Activated B cell treated with CpG ODN at 0.5 μM for 24 hours (primary cell): ENCODE measurements around the gene RORB. TPM values are rescaled to one million over a fixed set of nuclear protein-coding genes. Genes with fewer than 3 reads are reported as not detected.
A peak's percentile ranks its signal among the peaks of the same experiment; 100 is the strongest.

Experiments used
- ATAC-seq: fragments of 200-7000 bp; cut with Tn5 transposase; one replicate; pipeline ENCODE4 v1.10.0; 2021; ENCODE audit warnings: low read depth, mild to moderate bottlenecking, moderate library complexity
- CTCF ChIA-PET: fragments of 350-600 bp; sonication (Branson Sonifier 250); formaldehyde crosslinking; loops from one replicate; lab custom pipeline; 2021; ENCODE audit warnings: antibody characterized with exemption; lab: Charles Lee
- POLR2A ChIA-PET: fragments of 350-600 bp; sonication (Branson Sonifier 250); formaldehyde crosslinking; loops from one replicate; lab custom pipeline; 2021; ENCODE audit warnings: antibody characterized with exemption; lab: Charles Lee
- DNase-seq: peaks from one replicate; pipeline ENCODE4 v3.0.0; 2022
- H3K27ac Mint-ChIP-seq: one replicate; pipeline ENCODE4 v1.8.0; 2020; ENCODE audit warnings: mixed read lengths
- H3K27me3 Mint-ChIP-seq: one replicate; pipeline ENCODE4 v1.8.0; 2021; ENCODE audit warnings: mixed read lengths
- H3K36me3 Mint-ChIP-seq: one replicate; pipeline ENCODE4 v1.8.0; 2021; ENCODE audit warnings: low read depth, mixed read lengths
- H3K4me1 Mint-ChIP-seq: one replicate; pipeline ENCODE4 v1.8.0; 2021; ENCODE audit warnings: mixed read lengths
- H3K4me3 Mint-ChIP-seq: one replicate; pipeline ENCODE4 v1.8.0; 2020; ENCODE audit warnings: mild to moderate bottlenecking, mixed read lengths
- H3K9me3 Mint-ChIP-seq: one replicate; pipeline ENCODE4 v1.8.0; 2020; ENCODE audit warnings: mixed read lengths
- intact Hi-C: fragments of 100-400 bp; cut with micrococcal nuclease; formaldehyde crosslinking; loops from one replicate; pipeline ENCODE4 v1.15.1; 2024
- total RNA-seq: library from RNA; stranded (reverse); gene quantifications from 2 replicates; pipeline ENCODE4 v1.2.3, GENCODE V29; 2022
- TF ChIP-seq, protein P1 (sequence below): fragments of 200-600 bp; IDR thresholded peaks from one replicate; pipeline ENCODE4 v1.8.0; 2022; ENCODE audit warnings: antibody characterized with exemption, mild to moderate bottlenecking

The RORB gene
- total RNA-seq, result not detected in 2 replicates

DNA sequence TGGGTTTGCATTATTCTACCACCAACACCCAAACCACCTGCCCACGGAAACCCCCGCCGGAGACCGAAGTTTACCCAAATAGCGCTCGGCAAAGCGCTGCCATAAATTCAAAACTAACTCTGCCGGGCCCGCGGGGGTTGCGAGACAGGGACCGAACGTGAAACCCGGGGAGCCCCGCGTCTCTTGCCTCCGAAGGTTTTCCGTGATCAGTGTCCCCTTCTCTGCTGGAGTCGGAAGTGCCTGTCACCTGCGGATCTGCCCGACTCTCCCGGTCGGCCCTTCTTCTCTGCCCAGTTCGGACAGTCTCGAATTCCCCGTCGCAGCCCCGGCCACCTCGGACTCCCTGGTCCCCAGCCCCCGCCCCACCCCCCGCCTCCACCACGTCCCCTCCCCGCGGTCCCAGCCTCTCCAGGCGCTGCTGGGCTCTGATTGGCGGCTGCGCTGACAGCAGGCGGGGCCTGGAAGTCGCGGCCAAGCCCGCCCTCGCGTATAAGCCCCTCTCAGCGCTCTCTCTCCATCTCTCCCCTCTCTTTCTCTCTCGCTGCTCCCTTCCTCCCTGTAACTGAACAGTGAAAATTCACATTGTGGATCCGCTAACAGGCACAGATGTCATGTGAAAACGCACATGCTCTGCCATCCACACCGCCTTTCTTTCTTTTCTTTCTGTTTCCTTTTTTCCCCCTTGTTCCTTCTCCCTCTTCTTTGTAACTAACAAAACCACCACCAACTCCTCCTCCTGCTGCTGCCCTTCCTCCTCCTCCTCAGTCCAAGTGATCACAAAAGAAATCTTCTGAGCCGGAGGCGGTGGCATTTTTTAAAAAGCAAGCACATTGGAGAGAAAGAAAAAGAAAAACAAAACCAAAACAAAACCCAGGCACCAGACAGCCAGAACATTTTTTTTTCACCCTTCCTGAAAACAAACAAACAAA lies at the start of gene RORB:
Gene RORB, plus strand, starts transcription at position 517 of the 929 bp plus-strand sequence. CDS start 642 bp downstream, outside the sequence.
- H3K36me3 Mint-ChIP-seq, result peaks cover 6% of the 10 kb centered on the region
- DNase-seq (peak; percentile 28), ATAC-seq (peak; percentile 91)
- peak within 1 kb of the TSS; percentile 88 for H3K4me3 Mint-ChIP-seq
- H3K27me3 Mint-ChIP-seq, result peaks cover 52% of the 10 kb centered on the region
- H3K27ac Mint-ChIP-seq, result no peak within 1 kb of the TSS
- CTCF ChIA-PET, result no interaction called here
- peaks cover 36% of the 10 kb centered on the region for H3K4me1 Mint-ChIP-seq
- H3K9me3 Mint-ChIP-seq, result no peaks in the 10 kb centered on the region
- TF ChIP-seq, protein P1, sequence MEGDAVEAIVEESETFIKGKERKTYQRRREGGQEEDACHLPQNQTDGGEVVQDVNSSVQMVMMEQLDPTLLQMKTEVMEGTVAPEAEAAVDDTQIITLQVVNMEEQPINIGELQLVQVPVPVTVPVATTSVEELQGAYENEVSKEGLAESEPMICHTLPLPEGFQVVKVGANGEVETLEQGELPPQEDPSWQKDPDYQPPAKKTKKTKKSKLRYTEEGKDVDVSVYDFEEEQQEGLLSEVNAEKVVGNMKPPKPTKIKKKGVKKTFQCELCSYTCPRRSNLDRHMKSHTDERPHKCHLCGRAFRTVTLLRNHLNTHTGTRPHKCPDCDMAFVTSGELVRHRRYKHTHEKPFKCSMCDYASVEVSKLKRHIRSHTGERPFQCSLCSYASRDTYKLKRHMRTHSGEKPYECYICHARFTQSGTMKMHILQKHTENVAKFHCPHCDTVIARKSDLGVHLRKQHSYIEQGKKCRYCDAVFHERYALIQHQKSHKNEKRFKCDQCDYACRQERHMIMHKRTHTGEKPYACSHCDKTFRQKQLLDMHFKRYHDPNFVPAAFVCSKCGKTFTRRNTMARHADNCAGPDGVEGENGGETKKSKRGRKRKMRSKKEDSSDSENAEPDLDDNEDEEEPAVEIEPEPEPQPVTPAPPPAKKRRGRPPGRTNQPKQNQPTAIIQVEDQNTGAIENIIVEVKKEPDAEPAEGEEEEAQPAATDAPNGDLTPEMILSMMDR, result no peak
- intact Hi-C loops, result loop anchor here (5.0 kb wide), 1 partner anchor 590 kb away; the partner anchor contains the start of genes NMRK1 and OSTF1
- POLR2A ChIA-PET, result no interaction called here

GRCh38 chr9:74447451-74448193 lies 49.5 kb upstream of the RORB start:
- H3K9me3 Mint-ChIP-seq, result no peaks in the 10 kb centered on the region
- intact Hi-C loops, result no loop called here
- TF ChIP-seq, protein P1, result no peak
- ChIA-PET POLR2A (no interaction called here), CTCF (no interaction called here)
- ATAC-seq (no peak), DNase-seq (no peak)
- no peak overlapping the region for H3K27ac Mint-ChIP-seq
- H3K27me3 Mint-ChIP-seq, result no peaks in the 10 kb centered on the region
- H3K36me3 Mint-ChIP-seq, result no peaks in the 10 kb centered on the region
- H3K4me3 Mint-ChIP-seq, result no peak overlapping the region
- no peaks in the 10 kb centered on the region for H3K4me1 Mint-ChIP-seq

DNA sequence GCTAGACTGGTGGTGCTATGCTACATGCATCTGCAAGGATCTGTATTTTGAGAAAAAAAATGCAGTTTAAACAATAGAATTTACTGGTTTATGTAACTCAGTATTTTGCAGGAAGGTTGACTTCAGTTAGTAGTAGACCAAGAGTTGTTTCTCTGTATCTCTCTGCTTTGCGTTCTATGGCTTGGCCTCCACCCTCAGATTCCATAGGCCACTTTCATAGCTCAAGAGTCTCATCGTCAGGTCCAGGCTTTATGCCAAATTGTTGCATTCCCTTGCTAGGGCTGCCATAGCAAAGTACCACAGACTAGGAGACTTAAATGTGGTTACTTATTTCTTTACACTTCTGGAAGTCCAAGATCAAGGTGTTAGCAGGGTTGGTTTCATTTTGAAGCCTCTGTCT lies 48.1 kb upstream of the RORB start:
- no peak overlapping the region for H3K4me3 Mint-ChIP-seq
- H3K36me3 Mint-ChIP-seq, result no peaks in the 10 kb centered on the region
- ChIA-PET CTCF (no interaction called here), POLR2A (no interaction called here)
- no peaks in the 10 kb centered on the region for H3K4me1 Mint-ChIP-seq
- DNase-seq (no peak), ATAC-seq (no peak)
- intact Hi-C loops, result no loop called here
- H3K9me3 Mint-ChIP-seq, result no peaks in the 10 kb centered on the region
- H3K27ac Mint-ChIP-seq, result no peak overlapping the region
- TF ChIP-seq, protein P1, result no peak
- no peaks in the 10 kb centered on the region for H3K27me3 Mint-ChIP-seq

- DNase-seq (no peak), ATAC-seq (no peak)
- Mint-ChIP-seq H3K27me3 (no peaks in the 10 kb centered on the region), H3K27ac (no peak overlapping the region), H3K36me3 (no peaks in the 10 kb centered on the region), H3K4me3 (no peak overlapping the region), H3K9me3 (no peaks in the 10 kb centered on the region), H3K4me1 (no peaks in the 10 kb centered on the region)
- TF ChIP-seq, protein P1, result no peak
- CTCF ChIA-PET, result no interaction called here
- intact Hi-C loops, result no loop called here
- POLR2A ChIA-PET, result no interaction called here
These were observed 38.3 kb upstream of the RORB start for GRCh38 chr9:74458832-74459231.

DNA sequence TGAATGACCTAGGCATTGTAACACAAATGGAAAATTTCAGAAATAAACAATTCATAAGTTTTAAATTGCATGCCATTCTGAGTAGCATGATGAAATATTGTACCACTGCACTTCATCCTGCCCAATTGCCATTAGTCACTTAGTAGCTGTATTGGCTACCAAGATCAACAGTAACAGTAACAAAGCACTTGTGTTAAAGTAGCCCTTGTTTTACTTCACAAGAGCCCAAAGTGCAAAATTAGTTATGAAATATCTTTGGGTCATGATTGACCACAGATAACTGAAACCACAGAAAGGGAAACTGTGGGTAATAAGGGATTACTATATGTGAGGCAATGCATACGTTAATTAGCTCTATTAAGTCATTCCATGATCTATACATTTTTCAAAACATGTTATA lies 33.3 kb upstream of the RORB start:
- TF ChIP-seq, protein P1, result no peak
- no peaks in the 10 kb centered on the region for H3K9me3 Mint-ChIP-seq
- H3K4me3 Mint-ChIP-seq, result no peak overlapping the region
- no peaks in the 10 kb centered on the region for H3K36me3 Mint-ChIP-seq
- H3K4me1 Mint-ChIP-seq, result no peaks in the 10 kb centered on the region
- no peaks in the 10 kb centered on the region for H3K27me3 Mint-ChIP-seq
- DNase-seq (no peak), ATAC-seq (no peak)
- ChIA-PET CTCF (no interaction called here), POLR2A (no interaction called here)
- H3K27ac Mint-ChIP-seq, result no peak overlapping the region
- intact Hi-C loops, result no loop called here
